Karpas-422 (cell line): ENCODE results near the gene RASGEF1B. TPM values are rescaled to one million over a fixed set of nuclear protein-coding genes. Genes with fewer than 3 reads are reported as not detected.

Source experiments
- DNase-seq: peaks from one replicate; pipeline ENCODE4 v3.0.0-alpha.2; 2015
- H2AFZ ChIP-seq: fragments of 200-600 bp; sonication (generic); 2 replicates; pipeline ENCODE4 v1.6.1; 2014; ENCODE audit warnings: antibody characterized with exemption, low read length, mixed read lengths
- H3K27ac ChIP-seq: fragments of 200-600 bp; sonication (generic); 2 replicates; pipeline ENCODE4 v1.5.1; 2014; ENCODE audit warnings: mild to moderate bottlenecking, low read length, moderate library complexity
- H3K27me3 ChIP-seq: fragments of 200-600 bp; sonication (generic); 2 replicates; pipeline ENCODE4 v1.6.1; 2014; ENCODE audit warnings: low read length, mixed read lengths
- H3K36me3 ChIP-seq: fragments of 200-600 bp; sonication (generic); 2 replicates; pipeline ENCODE4 v1.6.1; 2014; ENCODE audit warnings: low read length, mixed read lengths; ENCODE audit not compliant: insufficient read depth
- H3K4me1 ChIP-seq: fragments of 200-600 bp; sonication (generic); 2 replicates; pipeline ENCODE4 v1.6.1; 2014; ENCODE audit warnings: mild to moderate bottlenecking, low read length, mixed read lengths
- H3K4me2 ChIP-seq: fragments of 200-600 bp; sonication (generic); 2 replicates; pipeline ENCODE4 v1.6.1; 2014; ENCODE audit warnings: low read length, low read depth, mild to moderate bottlenecking; ENCODE audit not compliant: poor library complexity, severe bottlenecking
- H3K4me3 ChIP-seq: fragments of 200-600 bp; sonication (generic); 2 replicates; pipeline ENCODE4 v1.5.1; 2014; ENCODE audit warnings: mild to moderate bottlenecking, antibody characterized with exemption, low read length, mixed read lengths
- H3K79me2 ChIP-seq: fragments of 200-600 bp; sonication (generic); 2 replicates; pipeline ENCODE4 v1.6.1; 2014; ENCODE audit warnings: mild to moderate bottlenecking, low read length, mixed read lengths
- H3K9ac ChIP-seq: fragments of 200-600 bp; sonication (generic); 2 replicates; pipeline ENCODE4 v1.6.0; 2014; ENCODE audit warnings: low read length
- H3K9me2 ChIP-seq: fragments of 200-600 bp; sonication (generic), shearing (Covaris generic); replicated peaks from 2 replicates; pipeline ENCODE4 v1.6.0; 2014; ENCODE audit warnings: mild to moderate bottlenecking, low read length, moderate library complexity; ENCODE audit not compliant: insufficient read depth
- H3K9me3 ChIP-seq: fragments of 300-700, 200-600 bp; sonication (generic); 2 replicates; pipeline ENCODE4 v1.6.1; 2014; ENCODE audit warnings: low read length, mixed read lengths
- H4K20me1 ChIP-seq: fragments of 200-600 bp; sonication (generic); 2 replicates; pipeline ENCODE4 v1.6.1; 2014; ENCODE audit warnings: mild to moderate bottlenecking, antibody characterized with exemption, low read length, low read depth; ENCODE audit not compliant: insufficient read depth
- total RNA-seq: library from RNA; depleted of rRNA; stranded (reverse); fragments of >200 nt; shearing (Covaris generic); gene quantifications from 2 replicates; pipeline ENCODE4 v1.2.3, GENCODE V29; 2014; ENCODE audit warnings: low replicate concordance

RASGEF1B gene
- total RNA-seq, 1 experiment from 2014 or later, result 1.6 TPM

DNA sequence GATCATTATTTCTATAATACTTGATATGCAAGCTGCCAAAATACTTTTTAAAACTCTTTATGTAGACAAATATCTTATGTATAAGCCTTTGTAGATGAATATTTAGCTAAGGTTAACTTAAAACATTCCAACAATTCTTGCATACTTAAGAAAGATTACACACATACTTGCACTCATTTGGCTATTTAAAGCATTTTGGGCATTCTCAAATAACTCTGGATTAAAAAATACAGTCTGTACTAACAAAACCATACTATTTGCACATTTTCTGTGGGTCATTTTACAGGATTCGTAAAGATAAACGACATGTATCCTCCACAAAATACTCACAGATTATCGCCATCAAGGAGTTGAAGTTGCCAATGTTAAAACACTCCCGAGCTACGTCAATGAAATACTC, 26.5 kb downstream of the RASGEF1B start:
- Histone ChIP-seq H3K9me3 (no peaks in the 10 kb centered on the region), H3K4me1 (no peaks in the 10 kb centered on the region), H3K9me2 (no peaks in the 10 kb centered on the region), H3K36me3 (no peaks in the 10 kb centered on the region), H4K20me1 (no peaks in the 10 kb centered on the region), H3K9ac (no peak overlapping the region), H3K27me3 (no peaks in the 10 kb centered on the region), H3K4me3 (no peak overlapping the region), H2AFZ (no peak overlapping the region), H3K27ac (no peak overlapping the region), H3K4me2 (no peak overlapping the region), H3K79me2 (no peaks in the 10 kb centered on the region)
- DNase-seq, result no peak

GRCh38 chr4:81442484-81443085, 29.1 kb downstream of the RASGEF1B start:
- no peak overlapping the region for H3K27ac ChIP-seq
- H3K9me2 ChIP-seq, result no peaks in the 10 kb centered on the region
- H3K9ac ChIP-seq, result no peak overlapping the region
- no peaks in the 10 kb centered on the region for H3K79me2 ChIP-seq
- H3K4me2 ChIP-seq, result no peak overlapping the region
- DNase-seq, result no peak
- no peaks in the 10 kb centered on the region for H3K27me3 ChIP-seq
- no peaks in the 10 kb centered on the region for H3K9me3 ChIP-seq
- no peak overlapping the region for H2AFZ ChIP-seq
- H3K36me3 ChIP-seq, result no peaks in the 10 kb centered on the region
- H3K4me1 ChIP-seq, result no peaks in the 10 kb centered on the region
- no peaks in the 10 kb centered on the region for H4K20me1 ChIP-seq
- H3K4me3 ChIP-seq, result no peak overlapping the region

GRCh38 chr4:81440949-81441348, 30.8 kb downstream of the RASGEF1B start:
- Histone ChIP-seq H3K27ac (no peak overlapping the region), H3K9me2 (no peaks in the 10 kb centered on the region), H3K36me3 (no peaks in the 10 kb centered on the region), H4K20me1 (no peaks in the 10 kb centered on the region), H3K9ac (no peak overlapping the region), H3K4me3 (no peak overlapping the region), H3K27me3 (no peaks in the 10 kb centered on the region), H3K4me2 (no peak overlapping the region), H3K4me1 (no peaks in the 10 kb centered on the region), H2AFZ (no peak overlapping the region), H3K9me3 (no peaks in the 10 kb centered on the region), H3K79me2 (no peaks in the 10 kb centered on the region)
- no peak for DNase-seq

GRCh38 chr4:81436941-81437574, 34.6 kb downstream of the RASGEF1B start:
- H2AFZ ChIP-seq, result no peak overlapping the region
- H3K27ac ChIP-seq, result no peak overlapping the region
- H3K4me2 ChIP-seq, result no peak overlapping the region
- H3K4me3 ChIP-seq, result no peak overlapping the region
- H3K9ac ChIP-seq, result no peak overlapping the region
- no peaks in the 10 kb centered on the region for H3K27me3 ChIP-seq
- no peaks in the 10 kb centered on the region for H3K4me1 ChIP-seq
- H3K79me2 ChIP-seq, result no peaks in the 10 kb centered on the region
- no peaks in the 10 kb centered on the region for H4K20me1 ChIP-seq
- no peaks in the 10 kb centered on the region for H3K9me3 ChIP-seq
- H3K9me2 ChIP-seq, result no peaks in the 10 kb centered on the region
- no peak for DNase-seq
- no peaks in the 10 kb centered on the region for H3K36me3 ChIP-seq

DNA sequence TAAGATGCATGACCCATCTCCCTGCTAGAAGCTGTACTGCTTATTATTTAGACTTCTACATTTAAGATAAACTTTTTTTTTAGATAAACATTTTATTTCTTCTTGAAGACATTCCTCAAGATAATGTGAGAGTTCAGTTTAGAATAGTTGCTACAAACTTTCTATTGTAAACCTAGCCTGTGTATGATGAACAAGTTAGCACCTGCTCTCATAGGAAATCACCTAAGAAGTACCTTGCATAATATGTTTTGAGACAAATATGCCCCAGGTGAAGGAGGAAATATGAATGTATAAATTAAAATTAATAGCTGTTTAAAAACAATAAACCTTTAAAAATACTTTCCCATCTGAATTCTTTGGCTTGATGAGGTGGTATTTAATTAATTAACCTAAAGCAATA, 35.6 kb downstream of the RASGEF1B start:
- Histone ChIP-seq H3K4me3 (no peak overlapping the region), H3K9me3 (no peaks in the 10 kb centered on the region), H3K4me1 (no peaks in the 10 kb centered on the region), H4K20me1 (no peaks in the 10 kb centered on the region), H3K36me3 (no peaks in the 10 kb centered on the region), H2AFZ (no peak overlapping the region), H3K4me2 (no peak overlapping the region), H3K9me2 (no peaks in the 10 kb centered on the region), H3K27me3 (no peaks in the 10 kb centered on the region), H3K9ac (no peak overlapping the region), H3K27ac (no peak overlapping the region), H3K79me2 (no peaks in the 10 kb centered on the region)
- no peak for DNase-seq

DNA sequence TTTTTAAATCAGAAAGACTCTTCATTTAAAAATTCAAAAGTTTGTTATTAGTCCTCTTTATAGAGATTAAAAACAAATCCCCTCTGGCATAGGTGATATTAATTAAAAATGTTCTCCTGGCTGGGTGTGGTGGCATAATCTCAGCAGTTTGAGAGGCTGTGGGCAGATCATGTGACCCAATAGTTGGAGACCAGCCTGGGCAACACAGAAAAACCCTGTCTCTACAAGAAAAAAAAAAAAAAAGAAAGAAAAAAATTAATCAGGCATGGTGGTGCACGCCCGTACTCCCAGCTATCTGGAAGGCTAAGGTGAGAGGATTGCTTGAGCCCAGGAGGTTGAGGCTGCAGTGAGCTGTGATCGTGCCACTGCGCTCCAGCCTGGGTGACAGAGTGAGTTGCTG, 38.9 kb downstream of the RASGEF1B start:
- no peaks in the 10 kb centered on the region for H3K36me3 ChIP-seq
- no peak overlapping the region for H3K4me3 ChIP-seq
- no peak overlapping the region for H3K4me2 ChIP-seq
- no peaks in the 10 kb centered on the region for H3K4me1 ChIP-seq
- no peak for DNase-seq
- no peaks in the 10 kb centered on the region for H3K9me3 ChIP-seq
- no peak overlapping the region for H2AFZ ChIP-seq
- no peak overlapping the region for H3K27ac ChIP-seq
- H3K27me3 ChIP-seq, result no peaks in the 10 kb centered on the region
- H3K9ac ChIP-seq, result no peak overlapping the region
- no peaks in the 10 kb centered on the region for H3K9me2 ChIP-seq
- H4K20me1 ChIP-seq, result no peaks in the 10 kb centered on the region
- no peaks in the 10 kb centered on the region for H3K79me2 ChIP-seq

GRCh38 chr4:81431971-81432370, 39.7 kb downstream of the RASGEF1B start:
- H3K79me2 ChIP-seq, result no peaks in the 10 kb centered on the region
- H3K36me3 ChIP-seq, result no peaks in the 10 kb centered on the region
- H3K4me2 ChIP-seq, result no peak overlapping the region
- H3K9me3 ChIP-seq, result no peaks in the 10 kb centered on the region
- H3K27ac ChIP-seq, result no peak overlapping the region
- H3K4me3 ChIP-seq, result no peak overlapping the region
- no peak for DNase-seq
- H3K9me2 ChIP-seq, result no peaks in the 10 kb centered on the region
- no peak overlapping the region for H3K9ac ChIP-seq
- H3K4me1 ChIP-seq, result no peaks in the 10 kb centered on the region
- H2AFZ ChIP-seq, result no peak overlapping the region
- H4K20me1 ChIP-seq, result no peaks in the 10 kb centered on the region
- H3K27me3 ChIP-seq, result no peaks in the 10 kb centered on the region

DNA sequence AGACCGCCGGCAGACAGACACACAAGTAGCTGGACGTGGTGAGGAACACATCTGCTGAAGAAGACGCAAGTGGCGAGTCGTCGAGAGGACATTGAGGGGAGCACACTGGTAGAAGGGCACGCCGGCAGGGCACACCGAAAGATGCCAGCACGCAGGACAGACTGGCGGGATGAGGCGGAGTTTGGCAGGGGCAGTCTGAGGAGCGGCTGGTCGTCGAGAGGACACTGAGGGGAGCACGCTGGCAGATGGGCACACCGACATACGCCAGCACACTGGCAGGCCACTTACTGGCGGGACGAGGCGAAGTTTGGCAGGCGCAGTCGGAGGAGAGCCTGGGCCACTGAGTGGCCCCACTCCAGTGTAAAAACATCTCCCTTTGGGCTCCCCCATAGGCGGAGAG, 42.1 kb downstream of the RASGEF1B start:
- DNase-seq, result no peak
- Histone ChIP-seq H3K79me2 (no peaks in the 10 kb centered on the region), H3K27ac (no peak overlapping the region), H3K4me3 (no peak overlapping the region), H3K27me3 (no peaks in the 10 kb centered on the region), H3K9me3 (no peaks in the 10 kb centered on the region), H3K36me3 (no peaks in the 10 kb centered on the region), H3K9ac (no peak overlapping the region), H4K20me1 (no peaks in the 10 kb centered on the region), H3K4me1 (no peaks in the 10 kb centered on the region), H3K9me2 (no peaks in the 10 kb centered on the region), H3K4me2 (no peak overlapping the region), H2AFZ (no peak overlapping the region)
